AG04450 (cell line): Measurements from ENCODE around the gene TMEFF2. TPM values are rescaled to one million over a fixed set of nuclear protein-coding genes. Genes with fewer than 3 reads are reported as not detected.

Experiments used
- CTCF ChIA-PET: fragments of 300-600, 350-600 bp; formaldehyde crosslinking; extraction: SDS; loops from one replicate; lab custom pipeline; 2022; ENCODE audit warnings: antibody characterized with exemption, inconsistent platforms; lab: Charles Lee
- POLR2A ChIA-PET: fragments of 350-600 bp; formaldehyde crosslinking; extraction: SDS; loops from one replicate; lab custom pipeline; 2021; ENCODE audit warnings: antibody characterized with exemption, inconsistent platforms; lab: Yijun Ruan, JAX
- DNase-seq: peaks from one replicate; pipeline ENCODE4 v3.0.0-alpha.2; 2011; ENCODE audit warnings: low read depth, low spot score
- H3K27ac ChIP-seq: one replicate; pipeline ENCODE4 v1.5.1; 2012; ENCODE audit warnings: low read depth, low read length, control low read depth
- H3K27me3 ChIP-seq: one replicate; pipeline ENCODE4 v1.6.0; 2012; ENCODE audit warnings: low read length; ENCODE audit not compliant: control insufficient read depth, insufficient read depth
- H3K4me3 ChIP-seq: 2 replicates; pipeline ENCODE4 v1.5.1; 2011; ENCODE audit warnings: mild to moderate bottlenecking, low read depth, low read length, control low read depth
- H3K9me3 ChIP-seq: 2 replicates; pipeline ENCODE4 v1.5.1; 2012; ENCODE audit warnings: low read length; ENCODE audit not compliant: control insufficient read depth, insufficient read depth
- CTCF ChIP-seq: IDR thresholded peaks from 2 replicates; pipeline ENCODE4 v1.5.1; 2011; ENCODE audit warnings: low read depth, low read length, control low read depth, inconsistent platforms
- polyA plus RNA-seq: library from polyadenylated mRNA; depleted of rRNA; stranded (reverse); fragments of >200 nt; gene quantifications from 2 replicates; pipeline ENCODE4 v1.2.3, GENCODE V29; 2011

The TMEFF2 gene
- polyA plus RNA-seq, 1 experiment: 4.1 TPM

- POLR2A ChIA-PET: no interaction called here
- CTCF ChIA-PET: no interaction called here
- DNase-seq: no peak
- Histone ChIP-seq H3K27ac (no peak overlapping the region), H3K9me3 (no peaks in the 10 kb centered on the region), H3K4me3 (no peak overlapping the region), H3K27me3 (no peaks in the 10 kb centered on the region)
- no peak for TF ChIP-seq CTCF
Observed at GRCh38 chr2:192004188-192004963, 190.4 kb downstream of the TMEFF2 start.

- POLR2A ChIA-PET: no interaction called here
- CTCF ChIA-PET: no interaction called here
Observed at GRCh38 chr2:192002418-192002817, 192.3 kb downstream of the TMEFF2 start.

GRCh38 chr2:192000196-192000980, 194.3 kb downstream of the TMEFF2 start:
- DNase-seq: no peak
- H3K9me3 ChIP-seq: no peaks in the 10 kb centered on the region
- H3K4me3 ChIP-seq: no peak overlapping the region
- ChIA-PET CTCF (interaction anchor here (2.1 kb wide), 1 partner anchor 188 kb away, joined by 7 read pairs; no protein-coding TSS in a partner anchor), POLR2A (interaction anchor here (0.9 kb wide), 1 partner anchor 153 kb away, joined by 3 read pairs; the partner anchor contains the start of gene CAVIN2)
- H3K27me3 ChIP-seq: no peaks in the 10 kb centered on the region
- TF ChIP-seq CTCF: no peak
- no peak overlapping the region for H3K27ac ChIP-seq

More at GRCh38 chr2:192002418-192002817, 192.3 kb downstream of the TMEFF2 start:
- H3K27ac ChIP-seq: no peak overlapping the region
- H3K4me3 ChIP-seq: no peak overlapping the region
- TF ChIP-seq CTCF: no peak
- H3K27me3 ChIP-seq: no peaks in the 10 kb centered on the region
- no peaks in the 10 kb centered on the region for H3K9me3 ChIP-seq
- no peak for DNase-seq

GRCh38 chr2:191999101-191999841, 195.5 kb downstream of the TMEFF2 start:
- Histone ChIP-seq H3K27me3 (no peaks in the 10 kb centered on the region), H3K9me3 (no peaks in the 10 kb centered on the region), H3K4me3 (no peak overlapping the region), H3K27ac (no peak overlapping the region)
- ChIA-PET CTCF (interaction anchor here (2.1 kb wide), 1 partner anchor 187 kb away, joined by 7 read pairs; no protein-coding TSS in a partner anchor), POLR2A (interaction anchor here (0.9 kb wide), 1 partner anchor 152 kb away, joined by 3 read pairs; the partner anchor contains the start of gene CAVIN2)
- DNase-seq: no peak
- TF ChIP-seq CTCF: no peak
